Thyroid gland (tissue), 4 donors: ENCODE data around the gene DBT.

ENCODE experiments used
- POLR2A ChIP-seq, 2 donors: fragments of 450-650 bp; IDR thresholded peaks; one replicate each; pipeline ENCODE4 v1.6.1; 2017; ENCODE audit warnings: antibody characterized with exemption in 2 of 2, mild to moderate bottlenecking in 2 of 2, moderate library complexity in 1 of 2
- TF ChIP-seq, protein P1 (sequence below), 6 experiments: fragments of 200-600 bp in 3 of 6; fragments of 450-650 bp in 3 of 6; sonication (generic) in 3 of 6; IDR thresholded peaks; one replicate each; pipeline ENCODE4 v1.5.1; 2016 to 2019; ENCODE audit warnings: antibody characterized with exemption in 6 of 6, mild to moderate bottlenecking in 2 of 6, inconsistent platforms in 1 of 6, moderate library complexity in 1 of 6

DNA sequence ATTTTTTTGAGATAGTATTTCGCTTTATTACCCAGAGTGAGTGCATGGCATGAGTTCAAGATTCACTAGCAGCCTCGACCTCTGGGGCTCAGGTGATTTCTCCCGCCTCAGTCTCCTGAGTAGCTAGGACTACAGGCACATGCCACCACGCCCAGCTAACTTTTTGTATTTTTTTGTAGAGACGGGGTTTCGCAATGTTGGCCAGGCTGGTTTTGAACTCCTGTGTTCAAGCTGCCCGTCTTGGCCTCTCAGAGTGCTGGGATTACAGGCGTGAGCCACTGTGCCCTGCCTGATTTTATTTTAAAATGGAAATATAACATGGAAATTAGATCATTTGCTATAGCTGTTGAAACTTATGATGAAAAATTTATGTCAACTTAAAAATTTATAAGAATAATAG, 46.5 kb upstream of the DBT start:
- no peak for TF ChIP-seq POLR2A (IDR thresholded peaks at IDR 0.05)
- TF ChIP-seq, protein P1, sequence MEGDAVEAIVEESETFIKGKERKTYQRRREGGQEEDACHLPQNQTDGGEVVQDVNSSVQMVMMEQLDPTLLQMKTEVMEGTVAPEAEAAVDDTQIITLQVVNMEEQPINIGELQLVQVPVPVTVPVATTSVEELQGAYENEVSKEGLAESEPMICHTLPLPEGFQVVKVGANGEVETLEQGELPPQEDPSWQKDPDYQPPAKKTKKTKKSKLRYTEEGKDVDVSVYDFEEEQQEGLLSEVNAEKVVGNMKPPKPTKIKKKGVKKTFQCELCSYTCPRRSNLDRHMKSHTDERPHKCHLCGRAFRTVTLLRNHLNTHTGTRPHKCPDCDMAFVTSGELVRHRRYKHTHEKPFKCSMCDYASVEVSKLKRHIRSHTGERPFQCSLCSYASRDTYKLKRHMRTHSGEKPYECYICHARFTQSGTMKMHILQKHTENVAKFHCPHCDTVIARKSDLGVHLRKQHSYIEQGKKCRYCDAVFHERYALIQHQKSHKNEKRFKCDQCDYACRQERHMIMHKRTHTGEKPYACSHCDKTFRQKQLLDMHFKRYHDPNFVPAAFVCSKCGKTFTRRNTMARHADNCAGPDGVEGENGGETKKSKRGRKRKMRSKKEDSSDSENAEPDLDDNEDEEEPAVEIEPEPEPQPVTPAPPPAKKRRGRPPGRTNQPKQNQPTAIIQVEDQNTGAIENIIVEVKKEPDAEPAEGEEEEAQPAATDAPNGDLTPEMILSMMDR (IDR thresholded peaks at IDR 0.05), result no peak
